Right lobe of liver (tissue), 6 donors: ENCODE measurements around the gene MAPK4. TPM values are rescaled to one million over a fixed set of nuclear protein-coding genes. Genes with fewer than 3 reads are reported as not detected.

Source experiments
- ATAC-seq, 4 donors: fragments of 200-7000 bp; cut with Tn5 transposase; one replicate each; pipeline ENCODE4 v1.9.1; 2020; ENCODE audit warnings: mild to moderate bottlenecking in 4 of 4, moderate library complexity in 4 of 4
- DNase-seq, 3 donors: peaks; one replicate each; pipeline ENCODE4 v3.0.0-alpha.2; 2020
- H3K27ac ChIP-seq, 3 donors: fragments of 200-600 bp; one replicate each; pipeline ENCODE4 v1.8.0; 2022
- H3K27me3 ChIP-seq, 2 donors: fragments of 200-600 bp; one replicate each; pipeline ENCODE4 v1.8.0; 2022
- H3K36me3 ChIP-seq, 4 donors: fragments of 200-600 bp; sonication (generic) in 1 of 4; one replicate each; pipeline versions ENCODE4 v1.5.1 to v1.8.0; 2017 to 2022; ENCODE audit warnings: control low read depth in 1 of 4
- H3K4me1 ChIP-seq, 4 donors: fragments of 200-600 bp; sonication (generic) in 1 of 4; one replicate each; pipeline versions ENCODE4 v1.5.1 to v1.8.0; 2017 to 2022; ENCODE audit warnings: control low read depth in 1 of 4
- H3K4me3 ChIP-seq, 3 donors: fragments of 200-600 bp; one replicate each; pipeline ENCODE4 v1.8.0; 2022
- H3K9me3 ChIP-seq, 4 donors: fragments of 200-600 bp; sonication (generic) in 1 of 4; one replicate each; pipeline versions ENCODE4 v1.5.1 to v1.8.0; 2017 to 2022; ENCODE audit warnings: control low read depth in 1 of 4
- CTCF ChIP-seq, 4 donors: fragments of 200-600 bp in 3 of 4; fragments of 450-650 bp in 1 of 4; IDR thresholded peaks; one replicate each; pipeline versions ENCODE4 v1.5.1 to v1.8.0; 2016 to 2022; ENCODE audit warnings: antibody characterized with exemption in 4 of 4, mild to moderate bottlenecking in 2 of 4
- POLR2A ChIP-seq: fragments of 450-650 bp; IDR thresholded peaks from one replicate; pipeline ENCODE4 v1.6.1; 2017; ENCODE audit warnings: antibody characterized with exemption, mild to moderate bottlenecking
- WGBS: methylation state at CpG from one replicate; pipeline ENCODE4 v1.1.6; 2018; ENCODE audit warnings: low coverage, low lambda C conversion rate; ENCODE audit not compliant: insufficient coverage; ENCODE audit errors: missing lambda C conversion rate; 5-methylcytosine and 5-hydroxymethylcytosine counted together
- intact Hi-C, 2 donors: fragments of 100-400 bp; cut with DNase I; formaldehyde crosslinking; loops; one replicate each; pipeline versions ENCODE4 v1.11.2 to v1.14.1; 2022
- total RNA-seq, 6 experiments: library from RNA; depleted of rRNA in 2 of 6; stranded (reverse); fragments of >200 nt in 2 of 6; fragmentation: NEBNext Ultra II Directional in 3 of 6; extraction: Animal tissue kit (Norgen Biotek cat#: 25700) in 3 of 6; gene quantifications; one replicate each; pipeline versions ENCODE4 v1.1.0 to v1.2.4, GENCODE V29; 2016 to 2023
- donor health status: DM: no; HTN: yes; CAD: no.
- donor health status: DM: no; HTN: no; CAD: no.
- donor health status: DM: no; HTN: no; CAD: no.
- donor health status: DM: no; HTN: yes; CAD: no.
- donor health status: DM: no; HTN: yes; CAD: no.

MAPK4 gene
- total RNA-seq, 6 experiments from 2014 or later, result 0.33 to 8.3 (median 1.5) TPM

DNA sequence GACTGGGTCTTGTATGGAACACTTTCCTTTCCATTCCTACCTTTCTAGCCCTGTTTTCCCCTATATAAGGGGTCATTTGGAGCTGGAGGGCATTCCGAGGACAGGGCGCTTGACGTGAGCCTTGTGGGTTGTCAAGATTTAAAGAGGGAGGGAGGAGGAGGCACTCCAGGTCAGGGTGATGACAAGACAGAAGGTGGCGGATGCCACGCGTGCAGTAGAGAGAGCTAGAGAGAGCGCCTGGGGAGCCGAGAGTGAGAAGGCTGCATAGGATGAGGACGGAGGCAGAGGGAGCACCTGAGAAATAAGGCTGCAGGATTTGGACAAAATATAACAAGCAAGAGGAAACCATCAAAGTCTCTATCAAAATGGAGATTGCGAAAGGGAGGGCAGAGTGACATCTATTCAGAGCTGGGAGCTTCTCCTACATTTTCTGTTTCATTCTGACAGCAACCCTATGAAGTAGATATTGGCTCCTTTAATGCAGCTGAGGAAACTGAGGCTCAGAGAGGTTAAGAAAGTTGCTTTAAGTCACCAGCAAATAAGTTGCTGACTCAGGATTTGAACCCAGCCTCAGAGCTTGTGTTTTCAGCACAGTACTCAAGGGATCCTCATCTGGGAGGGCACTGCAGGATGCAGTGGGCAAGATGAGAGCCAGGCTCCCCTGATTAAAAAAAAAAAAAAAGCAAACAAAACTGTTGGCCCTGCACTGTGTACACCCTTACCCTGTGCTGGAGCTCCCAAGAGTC is 135.7 kb downstream of the MAPK4 start:
- no peak for ATAC-seq
- Histone ChIP-seq H3K4me3 (no peak overlapping the region), H3K27me3 (no peaks in the 10 kb centered on the region), H3K4me1 (no peaks in the 10 kb centered on the region), H3K36me3 (no peaks in the 10 kb centered on the region), H3K27ac (no peak overlapping the region), H3K9me3 (no peaks in the 10 kb centered on the region)
- WGBS, result 77% methylated on average over 9 of the region's 10 CpGs
- TF ChIP-seq CTCF (IDR thresholded peaks at IDR 0.05) (no peak), POLR2A (no peak)
- DNase-seq, result no peak
- intact Hi-C loops, result no loop called here

DNA sequence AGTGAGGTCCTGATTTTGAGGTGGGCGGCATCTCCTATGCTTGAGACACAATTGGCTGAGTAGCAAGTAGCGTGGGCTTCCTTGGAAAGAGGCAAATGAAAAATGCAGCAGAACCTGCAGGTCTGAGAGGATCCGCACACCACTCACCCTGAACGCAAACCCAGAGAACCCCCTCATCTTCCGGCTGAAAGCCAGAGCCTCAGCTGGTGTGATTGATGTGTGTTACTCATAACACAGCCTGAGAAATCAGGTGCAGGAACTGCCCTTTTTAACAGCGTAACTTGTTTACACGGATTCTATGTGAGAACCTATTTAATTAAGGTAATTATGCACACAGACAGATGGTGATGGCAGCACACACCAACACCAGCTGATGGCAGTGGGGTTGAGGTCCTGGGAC is 136.5 kb downstream of the MAPK4 start:
- no peaks in the 10 kb centered on the region for H3K36me3 ChIP-seq
- 61% methylated on average over 3 of the region's 7 CpGs for WGBS

GRCh38 chr18:50696929-50697328 is 137.0 kb downstream of the MAPK4 start:
- Histone ChIP-seq H3K27ac (no peak overlapping the region), H3K9me3 (no peaks in the 10 kb centered on the region), H3K4me1 (no peaks in the 10 kb centered on the region), H3K36me3 (no peaks in the 10 kb centered on the region), H3K4me3 (no peak overlapping the region), H3K27me3 (no peaks in the 10 kb centered on the region)
- intact Hi-C loops, result no loop called here
- TF ChIP-seq CTCF (IDR thresholded peaks at IDR 0.05), result no peak
- no peak for TF ChIP-seq POLR2A
- 93% methylated on average over 2 of the region's 4 CpGs for WGBS
- DNase-seq (no peak), ATAC-seq (no peak)

More for the DNA sequence above, 136.5 kb downstream of the MAPK4 start:
- ATAC-seq, result no peak
- Histone ChIP-seq H3K4me3 (no peak overlapping the region), H3K9me3 (no peaks in the 10 kb centered on the region), H3K27ac (no peak overlapping the region), H3K27me3 (no peaks in the 10 kb centered on the region), H3K4me1 (no peaks in the 10 kb centered on the region)
- no peak for DNase-seq
- no peak for TF ChIP-seq POLR2A
- no peak for TF ChIP-seq CTCF (IDR thresholded peaks at IDR 0.05)
- intact Hi-C loops, result no loop called here

DNA sequence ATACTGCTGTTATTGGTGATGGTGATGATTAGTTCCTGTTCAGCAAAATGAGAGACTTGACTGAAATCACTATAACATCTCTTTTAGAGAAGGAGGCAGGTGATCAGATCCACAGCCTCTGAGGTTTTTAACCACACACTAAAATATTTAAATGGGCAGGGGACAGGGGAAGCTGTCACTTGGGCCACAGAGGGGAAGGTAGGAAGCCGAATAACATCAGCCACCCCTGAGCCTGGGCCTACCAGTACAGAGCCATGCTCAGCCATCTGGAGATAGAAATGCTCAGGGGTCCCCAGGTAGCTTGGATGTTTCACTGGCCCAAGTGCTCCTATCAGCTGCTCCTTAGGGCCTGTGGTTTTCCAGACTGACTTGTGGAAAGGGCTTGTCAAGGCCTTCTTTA is 137.6 kb downstream of the MAPK4 start:
- WGBS, result 86% methylated on average over 1 of the region's 1 CpG
- H3K9me3 ChIP-seq, result no peaks in the 10 kb centered on the region
- no peaks in the 10 kb centered on the region for H3K36me3 ChIP-seq
- ATAC-seq (no peak), DNase-seq (no peak)
- H3K4me3 ChIP-seq, result no peak overlapping the region
- H3K27me3 ChIP-seq, result no peaks in the 10 kb centered on the region
- H3K27ac ChIP-seq, result no peak overlapping the region
- intact Hi-C loops, result no loop called here
- no peaks in the 10 kb centered on the region for H3K4me1 ChIP-seq
- TF ChIP-seq POLR2A (no peak), CTCF (IDR thresholded peaks at IDR 0.05) (no peak)
